NCI-H128 (cell line): ENCODE results near the gene GLIS1.
"Not testable (repeated sequence)": the region's sequence is repeated elsewhere in the genome, so short reads cannot be mapped to it uniquely, and the experiment has no call there.

Source experiments
- DNase-seq: peaks from one replicate; lab custom pipeline; 2025; ENCODE audit not compliant: unreplicated experiment; lab: John Stamatoyannopoulos, UW

GLIS1 gene

GRCh38 chr1:53654216-53655210, 84.5 kb downstream of the GLIS1 start:
- DNase-seq: no peak

GRCh38 chr1:53653631-53654030, 85.3 kb downstream of the GLIS1 start:
- no peak for DNase-seq

- DNase-seq: no peak
Measured at GRCh38 chr1:53653200-53653575, 85.8 kb downstream of the GLIS1 start.

DNA sequence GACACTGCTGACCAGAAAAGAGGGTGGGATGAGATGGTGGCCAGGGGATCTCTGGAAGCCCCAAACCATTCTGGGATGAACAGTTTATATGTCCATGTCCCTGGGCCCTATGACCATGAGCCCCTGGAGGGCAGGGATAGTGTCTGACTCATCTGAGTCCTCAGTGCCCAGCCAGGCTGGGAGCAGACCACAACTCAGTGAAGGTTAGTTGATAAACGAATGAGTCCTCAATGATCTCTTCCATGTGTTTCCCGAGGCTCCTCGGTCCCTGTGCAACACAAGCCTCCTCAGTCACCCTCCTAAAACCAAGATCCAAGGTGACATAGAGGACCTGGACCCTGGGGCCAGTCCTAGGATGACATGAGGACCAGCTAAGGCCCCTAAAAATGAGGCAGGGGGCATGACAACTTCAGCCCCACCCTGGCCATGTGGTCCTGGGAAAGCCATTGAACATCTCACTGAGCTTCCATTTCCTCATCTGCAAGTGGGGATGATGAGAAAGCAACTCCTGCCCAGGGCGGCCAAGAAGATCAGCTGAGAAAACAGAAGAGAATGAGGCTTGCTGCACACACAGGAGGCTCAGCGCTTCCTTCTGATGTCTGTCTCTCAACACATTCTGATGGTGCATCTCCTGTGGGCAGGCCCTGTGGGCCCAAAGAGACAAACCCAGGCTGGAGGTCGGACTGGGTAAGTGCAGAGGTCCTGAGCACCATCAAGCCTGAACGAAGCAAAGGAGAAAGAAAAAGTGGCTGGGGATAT, 86.3 kb downstream of the GLIS1 start:
- DNase-seq: no peak

- no peak for DNase-seq
Measured at GRCh38 chr1:53651356-53651755, 87.6 kb downstream of the GLIS1 start.

DNA sequence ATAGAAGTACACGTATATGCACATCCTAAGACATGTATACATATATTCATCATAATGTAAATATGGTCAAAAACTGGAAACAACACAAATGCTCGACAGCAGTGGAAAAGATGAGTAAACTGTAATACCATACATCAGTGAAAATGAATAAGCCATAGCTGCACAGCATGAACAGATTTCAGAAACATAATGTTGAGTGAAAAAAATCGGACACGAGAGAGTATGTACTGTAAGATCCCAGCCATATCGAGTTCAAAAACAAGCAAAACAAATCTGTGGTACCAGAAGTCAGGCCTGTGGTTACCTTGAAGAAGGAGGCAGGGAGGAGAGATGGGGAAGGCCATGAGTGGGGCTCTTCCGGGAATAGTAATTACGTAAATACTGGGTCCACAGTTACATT, 90.4 kb downstream of the GLIS1 start:
- DNase-seq: no peak

- DNase-seq: not testable (repeated sequence)
Measured at GRCh38 chr1:53647915-53648314, 91.0 kb downstream of the GLIS1 start.

DNA sequence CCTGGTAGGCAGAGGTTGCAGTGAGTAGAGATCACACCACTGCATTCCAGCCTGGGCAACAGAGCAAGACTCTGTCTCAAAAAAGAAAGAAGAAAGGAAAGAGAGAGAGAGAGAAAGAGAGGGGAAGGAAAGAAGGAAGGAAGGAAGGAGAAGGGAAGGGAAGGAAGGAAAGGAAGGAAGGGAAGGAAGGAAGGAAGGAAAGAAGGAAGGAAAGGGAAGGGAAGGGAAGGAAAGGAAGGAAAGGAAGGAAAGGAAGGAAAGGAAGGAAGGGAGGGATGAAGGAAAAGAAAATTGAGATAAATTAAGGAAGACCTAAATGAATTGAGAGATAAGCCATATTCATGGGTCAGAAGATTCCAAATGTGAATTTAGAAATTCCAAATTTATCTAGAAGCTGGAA, 92.2 kb downstream of the GLIS1 start:
- DNase-seq: no peak

DNA sequence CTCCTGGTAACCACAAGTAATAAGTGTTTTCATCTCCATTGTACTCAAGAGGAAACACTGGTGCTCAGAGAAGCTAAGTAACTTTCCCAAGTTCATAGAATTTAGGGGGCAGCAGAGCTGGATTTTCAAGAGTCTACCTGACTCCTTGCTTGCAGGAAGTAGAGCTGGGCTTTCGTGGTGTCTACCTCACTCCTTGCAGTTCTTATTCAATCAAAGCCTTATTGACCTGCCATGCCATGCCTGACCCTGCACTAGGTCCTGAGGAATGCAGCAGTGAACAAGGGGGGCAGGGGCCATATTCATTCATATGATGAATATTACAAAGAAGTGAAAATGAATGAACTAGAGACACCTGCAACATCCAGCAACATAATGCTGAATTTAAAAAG, 93.3 kb downstream of the GLIS1 start:
- DNase-seq: no peak

DNA sequence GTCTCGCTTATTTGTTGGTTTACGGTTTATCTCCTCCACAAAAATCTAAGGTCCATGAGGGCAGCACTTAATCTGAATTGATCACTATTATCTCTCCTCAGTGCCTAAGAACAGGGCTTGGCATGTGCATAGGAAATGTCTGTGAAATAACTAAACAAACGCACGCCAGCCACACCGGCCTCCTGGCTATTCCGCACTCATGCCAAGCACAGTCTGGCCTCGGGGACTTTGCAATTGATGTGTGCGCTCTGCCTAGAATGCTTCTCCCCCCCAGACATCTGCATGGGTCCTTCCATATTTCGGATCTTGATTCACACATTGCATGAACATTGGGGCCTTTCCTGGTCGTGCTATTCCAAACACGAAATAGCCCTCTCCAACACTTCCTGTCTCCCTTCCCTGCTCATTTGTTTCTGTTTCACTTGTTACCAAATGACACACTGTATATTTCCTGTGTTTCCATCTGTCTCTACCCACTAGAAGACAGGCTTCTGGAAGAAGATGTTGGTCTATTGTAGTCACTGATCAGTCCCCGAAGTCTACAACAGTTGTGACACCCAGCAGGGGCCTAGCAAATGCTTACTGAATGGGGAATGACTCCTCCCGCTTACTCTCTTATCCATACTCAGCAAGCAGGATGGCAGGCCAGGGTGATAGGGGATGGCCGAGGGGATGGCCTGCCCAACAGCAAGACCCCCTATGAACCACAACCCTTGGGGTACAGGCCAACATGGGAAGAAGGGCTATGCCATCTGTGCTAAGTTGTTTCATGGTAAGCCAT, 93.9 kb downstream of the GLIS1 start:
- no peak for DNase-seq

- DNase-seq: no peak
Measured at GRCh38 chr1:53644496-53644895, 94.5 kb downstream of the GLIS1 start.

DNA sequence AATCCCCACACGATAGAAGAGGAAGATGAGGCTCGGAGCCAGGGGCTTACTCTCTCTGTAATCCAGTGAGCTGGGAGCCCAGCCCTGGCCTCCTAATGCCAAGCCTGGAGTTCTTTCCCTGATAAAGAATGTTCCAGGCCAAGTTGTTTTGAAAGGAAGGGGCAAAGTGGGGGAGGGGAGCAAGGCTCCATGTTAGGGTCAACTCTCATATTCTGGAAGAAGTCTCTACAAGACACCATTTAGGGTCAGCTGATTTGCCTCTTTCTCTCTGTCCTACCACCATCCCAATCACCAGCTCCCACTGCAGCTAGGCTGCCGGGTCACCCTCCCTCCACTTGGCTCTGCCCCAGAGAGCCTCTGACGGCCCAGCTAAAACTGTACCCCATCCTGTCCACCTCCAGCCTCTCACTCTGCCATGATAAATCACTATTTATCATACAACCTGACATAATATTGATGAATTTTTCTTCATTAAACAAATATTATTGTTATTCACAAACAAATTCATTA, 95.0 kb downstream of the GLIS1 start:
- DNase-seq: no peak

- no peak for DNase-seq
Measured at GRCh38 chr1:53643041-53643880, 95.7 kb downstream of the GLIS1 start.

DNA sequence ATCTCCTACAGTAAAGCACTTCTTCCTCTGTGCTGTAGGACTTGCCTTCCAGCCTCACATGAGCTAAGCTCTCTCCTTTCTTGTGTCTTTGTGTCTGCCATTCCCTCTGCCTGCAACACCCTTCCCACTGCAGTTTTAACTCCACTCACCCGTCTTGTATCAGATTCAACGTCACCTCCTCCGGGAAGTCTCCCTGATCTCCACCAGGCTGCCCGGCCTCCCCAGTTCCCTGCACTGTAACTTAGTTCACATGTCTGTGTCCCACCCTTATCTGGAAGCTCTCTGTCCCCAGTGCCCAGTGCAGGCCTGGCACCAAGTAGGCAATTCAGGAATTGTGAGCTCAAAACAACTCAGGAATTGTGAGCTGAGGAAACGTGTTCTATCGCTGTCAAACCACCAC, 96.4 kb downstream of the GLIS1 start:
- no peak for DNase-seq

- DNase-seq: no peak
Measured at GRCh38 chr1:53642215-53642555, 96.8 kb downstream of the GLIS1 start.

DNA sequence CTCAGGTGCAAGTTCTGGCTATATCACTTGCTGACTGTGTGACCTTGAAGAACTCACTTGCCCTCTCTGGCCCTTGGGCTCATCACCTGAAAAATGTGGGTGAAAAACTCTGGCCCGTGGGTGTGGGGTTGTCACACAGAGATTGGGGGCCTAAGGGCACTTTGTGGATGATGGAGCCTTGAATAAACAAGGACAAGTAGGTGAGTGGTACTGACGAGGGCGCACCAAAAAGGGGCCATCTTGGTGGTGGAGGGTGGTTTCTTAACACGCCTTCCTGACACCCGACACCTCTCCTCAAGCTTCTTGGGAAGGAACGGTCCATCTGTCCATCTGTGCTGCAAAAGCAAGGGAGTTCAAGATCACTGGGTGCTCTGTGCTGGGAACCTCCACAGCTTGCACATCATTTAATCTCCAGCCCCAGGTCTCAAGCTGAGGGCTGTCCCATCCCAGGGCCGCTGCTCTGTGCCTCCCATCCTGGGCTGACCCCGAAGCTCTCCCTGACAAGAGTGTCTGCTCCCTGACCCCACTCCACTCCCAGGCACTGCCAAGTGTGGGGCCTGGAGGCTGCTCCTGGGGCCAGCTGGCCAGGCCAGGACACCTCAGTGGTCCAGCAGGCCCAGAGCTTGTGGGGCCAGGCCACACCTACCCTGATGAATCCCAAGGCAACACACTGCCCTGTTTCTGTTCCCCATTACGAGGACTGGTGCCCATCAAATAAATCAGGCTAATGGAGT, 97.3 kb downstream of the GLIS1 start:
- DNase-seq: no peak

- no peak for DNase-seq
Measured at GRCh38 chr1:53640701-53641075, 98.3 kb downstream of the GLIS1 start.

DNA sequence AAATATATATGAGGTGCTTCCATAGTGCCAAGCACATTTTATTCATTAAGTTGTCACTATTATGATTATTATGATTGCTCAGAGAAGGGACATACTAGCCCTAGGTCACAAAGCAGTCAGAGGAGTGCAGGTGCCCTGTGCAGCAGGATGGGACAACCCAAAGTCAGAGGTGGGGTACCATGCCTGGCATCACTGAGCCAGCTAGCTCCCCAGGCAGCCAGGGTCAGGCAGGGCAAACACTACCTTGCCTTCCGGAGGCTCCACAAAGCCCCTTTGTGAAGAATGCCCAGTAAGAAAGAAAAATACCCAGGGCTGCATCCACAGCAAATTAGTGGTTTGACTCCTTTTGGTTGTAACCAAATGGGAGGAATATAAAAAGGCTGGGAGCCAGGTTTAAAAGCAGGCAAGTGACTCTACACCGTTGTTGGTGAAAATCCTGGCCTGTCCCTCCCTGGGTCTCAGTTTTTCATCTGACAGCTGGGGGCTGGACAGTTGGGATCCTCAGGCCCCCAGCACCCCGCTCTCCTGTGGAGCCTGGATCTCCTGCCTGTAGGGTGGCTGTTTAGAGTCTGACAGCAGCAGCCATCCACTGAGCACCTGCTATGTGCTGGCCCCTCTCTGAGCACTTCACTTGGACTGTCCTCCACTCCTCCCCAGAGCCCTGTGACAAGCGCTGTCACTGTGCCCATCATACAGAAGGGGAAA, 98.8 kb downstream of the GLIS1 start:
- no peak for DNase-seq

DNA sequence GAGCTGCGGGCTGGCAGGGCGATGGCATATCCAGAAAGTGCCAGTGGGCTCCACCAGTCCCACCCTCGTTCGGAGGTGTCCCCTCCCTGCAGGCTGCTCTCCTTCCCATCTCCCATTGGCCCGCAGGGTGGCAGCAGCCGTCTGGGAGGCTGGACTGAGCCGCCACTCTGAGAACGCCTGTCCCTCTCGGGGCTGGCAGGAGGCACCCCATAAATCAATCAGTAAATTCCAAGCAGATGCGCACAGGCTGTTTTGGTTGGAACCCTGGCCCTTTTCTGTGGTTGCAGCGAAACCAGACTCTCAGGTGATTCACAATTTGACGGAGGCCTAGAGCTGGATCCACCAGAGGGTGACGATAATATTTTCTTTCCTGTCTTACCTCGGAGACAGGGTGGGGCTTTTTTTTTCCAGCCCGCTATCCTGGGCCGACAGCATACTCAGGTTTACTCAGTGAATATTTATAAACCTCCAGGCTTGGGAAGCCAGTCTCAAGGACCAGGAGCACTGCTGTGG, 99.7 kb downstream of the GLIS1 start:
- DNase-seq: no peak
